Lower leg skin (tissue), 4 donors: ENCODE data around the gene RAD51B. TPM values are rescaled to one million over a fixed set of nuclear protein-coding genes. Genes with fewer than 3 reads are reported as not detected.
"Not testable (repeated sequence)": the region's sequence is repeated elsewhere in the genome, so short reads cannot be mapped to it uniquely, and the experiment has no call there.

ENCODE experiments used
- DNase-seq, 2 donors: peaks; one replicate each; pipeline ENCODE4 v3.0.0-alpha.2; 2019; ENCODE audit warnings: low spot score in 2 of 2
- H3K4me3 ChIP-seq: fragments of 200-600 bp; sonication (generic); 2 replicates; pipeline ENCODE4 v1.5.1; 2017; ENCODE audit warnings: mild to moderate bottlenecking, low read depth; ENCODE audit not compliant: poor library complexity, severe bottlenecking
- CTCF ChIP-seq, 3 donors: fragments of 450-650 bp; IDR thresholded peaks; one replicate each; pipeline ENCODE4 v1.5.1; 2016; ENCODE audit warnings: antibody characterized with exemption in 3 of 3, mild to moderate bottlenecking in 3 of 3, moderate library complexity in 2 of 3
- POLR2A ChIP-seq, 2 donors: fragments of 450-650 bp; IDR thresholded peaks; one replicate each; pipeline ENCODE4 v1.6.1; 2016 to 2017; ENCODE audit warnings: antibody characterized with exemption in 2 of 2, mild to moderate bottlenecking in 1 of 2, moderate library complexity in 1 of 2
- WGBS, 2 donors: methylation state at CpG; one replicate each; pipeline ENCODE4 v1.1.5; 2018; 5-methylcytosine and 5-hydroxymethylcytosine counted together
- intact Hi-C: fragments of 100-400 bp; cut with DNase I; formaldehyde crosslinking; loops from one replicate; pipeline ENCODE4 v1.15.0; 2023; ENCODE audit warnings: low total_unique reads
- total RNA-seq, 4 donors: library from RNA; depleted of rRNA; stranded (reverse); fragments of >200 nt; gene quantifications; one replicate each; pipeline ENCODE4 v1.1.0, GENCODE V29; 2016

Gene RAD51B
- total RNA-seq, 4 donors from 2014 or later = 6.1 to 27.2 (median 13.6) TPM

- intact Hi-C loops = no loop called here
- H3K4me3 ChIP-seq = no peak overlapping the region
- no peak for TF ChIP-seq CTCF (IDR thresholded peaks at IDR 0.05)
- WGBS, 2 donors = 98 to 99% methylated on average over 8 of the region's 8 CpGs
- no peak for DNase-seq
These were observed 939.5 kb downstream of the RAD51B start for GRCh38 chr14:68759017-68759560.

- 80 to 95% methylated on average over 5 of the region's 5 CpGs for WGBS, 2 donors
- no peak for DNase-seq
- intact Hi-C loops = no loop called here
- TF ChIP-seq POLR2A (IDR thresholded peaks at IDR 0.05) (no peak), CTCF (IDR thresholded peaks at IDR 0.05) (no peak)
- H3K4me3 ChIP-seq = no peak overlapping the region
These were observed 940.4 kb downstream of the RAD51B start for GRCh38 chr14:68759937-68760336.

GRCh38 chr14:68760761-68761160 is 941.2 kb downstream of the RAD51B start:
- TF ChIP-seq CTCF (IDR thresholded peaks at IDR 0.05) (no peak), POLR2A (IDR thresholded peaks at IDR 0.05) (no peak)
- H3K4me3 ChIP-seq = no peak overlapping the region
- DNase-seq = no peak
- 90 to 93% methylated on average over 2 of the region's 2 CpGs for WGBS, 2 donors
- intact Hi-C loops = no loop called here

GRCh38 chr14:68761391-68761790 is 941.8 kb downstream of the RAD51B start:
- intact Hi-C loops = no loop called here
- no peak for DNase-seq
- WGBS, 2 donors = 85% methylated on average over 1 of the region's 1 CpG; no CpG with 5 or more reads in 1 of the 2 donors
- no peak overlapping the region for H3K4me3 ChIP-seq
- no peak for TF ChIP-seq POLR2A (IDR thresholded peaks at IDR 0.05)

GRCh38 chr14:68762953-68763764 is 943.6 kb downstream of the RAD51B start:
- TF ChIP-seq POLR2A (IDR thresholded peaks at IDR 0.05) = no peak
- no peak for TF ChIP-seq CTCF (IDR thresholded peaks at IDR 0.05)
- DNase-seq = no peak
- intact Hi-C loops = no loop called here
- 28 to 36% methylated on average over 11 of the region's 11 CpGs for WGBS, 2 donors
- no peak overlapping the region for H3K4me3 ChIP-seq

- H3K4me3 ChIP-seq, intact Hi-C loops, DNase-seq: not testable (repeated sequence)
- WGBS, 2 donors = 95 to 96% methylated on average over 4 of the region's 4 CpGs
These were observed 944.3 kb downstream of the RAD51B start for GRCh38 chr14:68763843-68764242.
